Hindlimb muscle (tissue), 1 donor: Measurements from ENCODE around the gene NEUROD6. TPM values are rescaled to one million over a fixed set of nuclear protein-coding genes. Genes with fewer than 3 reads are reported as not detected.
A peak's percentile ranks its signal among the peaks of the same experiment; 100 is the strongest.

Experiments used
- DNase-seq: peaks from one replicate; pipeline ENCODE4 v3.0.0-alpha.2; 2013
- polyA plus RNA-seq: library from polyadenylated mRNA; unstranded; fragments of 120-200 nt; gene quantifications from one replicate; pipeline ENCODE4 v1.2.1, GENCODE V29; 2013; ENCODE audit not compliant: insufficient read length

Gene NEUROD6
- polyA plus RNA-seq, result not detected

GRCh38 chr7:31340603-31341002, at the start of gene NEUROD6:
Gene NEUROD6, minus strand, starts transcription at chr7:31340726. Its CDS starts 1,458 bp downstream, at chr7:31339268.
- no peak for DNase-seq

- no peak for DNase-seq
Observed at GRCh38 chr7:31384466-31384865, 43.9 kb upstream of the NEUROD6 start.

GRCh38 chr7:31382722-31383121, 42.2 kb upstream of the NEUROD6 start:
- DNase-seq, result no peak

- DNase-seq, result peak; percentile 53
Observed at GRCh38 chr7:31373337-31374289, 33.1 kb upstream of the NEUROD6 start.

GRCh38 chr7:31372231-31372959, 31.9 kb upstream of the NEUROD6 start:
- DNase-seq, result no peak

GRCh38 chr7:31371621-31372020, 31.1 kb upstream of the NEUROD6 start:
- no peak for DNase-seq

- DNase-seq, result no peak
Observed at GRCh38 chr7:31370609-31371008, 30.1 kb upstream of the NEUROD6 start.

GRCh38 chr7:31368620-31369019, 28.1 kb upstream of the NEUROD6 start:
- no peak for DNase-seq

GRCh38 chr7:31363496-31363895, 23.0 kb upstream of the NEUROD6 start:
- DNase-seq, result no peak

- DNase-seq, result no peak
Observed at GRCh38 chr7:31363051-31363450, 22.5 kb upstream of the NEUROD6 start.

- no peak for DNase-seq
Observed at GRCh38 chr7:31362401-31362800, 21.9 kb upstream of the NEUROD6 start.

GRCh38 chr7:31358467-31358866, 17.9 kb upstream of the NEUROD6 start:
- no peak for DNase-seq

- no peak for DNase-seq
Observed at GRCh38 chr7:31345421-31345820, 4.9 kb upstream of the NEUROD6 start.

GRCh38 chr7:31343516-31344305, 3.2 kb upstream of the NEUROD6 start:
- DNase-seq, result no peak

GRCh38 chr7:31341141-31341540, 615 bp upstream of the NEUROD6 start:
- no peak for DNase-seq

- no peak for DNase-seq
Observed at GRCh38 chr7:31340051-31340450, 475 bp downstream of the NEUROD6 start.

- DNase-seq, result no peak
Observed at GRCh38 chr7:31338706-31339105, 1.8 kb downstream of the NEUROD6 start.

GRCh38 chr7:31337002-31337565, 3.4 kb downstream of the NEUROD6 start:
- no peak for DNase-seq

- peak; percentile 17 for DNase-seq
Observed at GRCh38 chr7:31336202-31337001, 4.1 kb downstream of the NEUROD6 start.

- DNase-seq, result no peak
Observed at GRCh38 chr7:31335884-31336201, 4.7 kb downstream of the NEUROD6 start.

GRCh38 chr7:31335161-31335856, 5.2 kb downstream of the NEUROD6 start:
- DNase-seq, result peak; percentile 79
